GM12873 (cell line): ENCODE data around the gene TMEM14A.

Experiments
- TF ChIP-seq, protein P1 (sequence below): IDR thresholded peaks from 2 replicates; pipeline ENCODE4 v1.5.1; 2012; ENCODE audit warnings: low read depth, mild to moderate bottlenecking, moderate library complexity, low read length, control low read depth; ENCODE audit not compliant: insufficient read depth; ENCODE audit errors: missing control alignments

The TMEM14A gene

DNA sequence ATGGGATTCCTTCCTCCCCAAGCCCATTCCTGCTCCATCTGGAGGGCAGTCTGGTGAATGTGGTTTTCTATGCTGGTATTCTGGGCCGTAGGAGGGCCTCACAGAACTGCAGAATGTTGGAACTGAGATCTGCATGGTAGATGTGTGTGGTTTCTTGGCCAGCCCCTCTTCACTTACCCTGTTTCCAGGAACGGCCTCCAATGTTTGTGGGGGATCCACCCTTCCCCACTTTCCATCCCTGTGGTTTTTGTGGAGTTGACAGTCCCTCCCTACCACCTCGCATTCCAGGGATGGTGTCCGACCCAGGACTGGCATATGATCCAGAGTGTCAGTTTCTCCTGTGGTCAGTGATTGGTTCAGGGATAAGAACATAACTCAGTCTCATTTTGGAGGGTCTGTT is 26.7 kb upstream of the TMEM14A start:
- TF ChIP-seq, protein P1, sequence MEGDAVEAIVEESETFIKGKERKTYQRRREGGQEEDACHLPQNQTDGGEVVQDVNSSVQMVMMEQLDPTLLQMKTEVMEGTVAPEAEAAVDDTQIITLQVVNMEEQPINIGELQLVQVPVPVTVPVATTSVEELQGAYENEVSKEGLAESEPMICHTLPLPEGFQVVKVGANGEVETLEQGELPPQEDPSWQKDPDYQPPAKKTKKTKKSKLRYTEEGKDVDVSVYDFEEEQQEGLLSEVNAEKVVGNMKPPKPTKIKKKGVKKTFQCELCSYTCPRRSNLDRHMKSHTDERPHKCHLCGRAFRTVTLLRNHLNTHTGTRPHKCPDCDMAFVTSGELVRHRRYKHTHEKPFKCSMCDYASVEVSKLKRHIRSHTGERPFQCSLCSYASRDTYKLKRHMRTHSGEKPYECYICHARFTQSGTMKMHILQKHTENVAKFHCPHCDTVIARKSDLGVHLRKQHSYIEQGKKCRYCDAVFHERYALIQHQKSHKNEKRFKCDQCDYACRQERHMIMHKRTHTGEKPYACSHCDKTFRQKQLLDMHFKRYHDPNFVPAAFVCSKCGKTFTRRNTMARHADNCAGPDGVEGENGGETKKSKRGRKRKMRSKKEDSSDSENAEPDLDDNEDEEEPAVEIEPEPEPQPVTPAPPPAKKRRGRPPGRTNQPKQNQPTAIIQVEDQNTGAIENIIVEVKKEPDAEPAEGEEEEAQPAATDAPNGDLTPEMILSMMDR = no peak

DNA sequence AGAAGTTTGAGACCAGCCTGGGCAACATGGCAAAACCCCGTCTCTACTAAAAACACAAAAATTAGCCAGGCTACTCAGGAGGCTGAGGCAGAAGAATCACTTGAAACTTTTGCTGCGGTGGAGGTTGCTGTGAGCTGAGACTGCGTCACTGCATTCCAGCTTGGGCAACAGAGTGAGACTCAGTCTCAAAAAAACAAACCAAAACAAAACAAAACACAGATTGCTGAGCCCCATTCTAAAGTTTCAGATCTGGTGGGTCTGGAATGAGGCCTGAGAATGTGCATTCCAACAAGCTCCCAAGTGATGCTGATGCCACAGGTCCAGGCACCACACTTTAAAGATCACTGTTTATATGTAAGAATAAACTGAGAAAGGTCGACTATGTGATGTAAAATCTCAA is 24.9 kb upstream of the TMEM14A start:
- TF ChIP-seq, protein P1 = no peak

DNA sequence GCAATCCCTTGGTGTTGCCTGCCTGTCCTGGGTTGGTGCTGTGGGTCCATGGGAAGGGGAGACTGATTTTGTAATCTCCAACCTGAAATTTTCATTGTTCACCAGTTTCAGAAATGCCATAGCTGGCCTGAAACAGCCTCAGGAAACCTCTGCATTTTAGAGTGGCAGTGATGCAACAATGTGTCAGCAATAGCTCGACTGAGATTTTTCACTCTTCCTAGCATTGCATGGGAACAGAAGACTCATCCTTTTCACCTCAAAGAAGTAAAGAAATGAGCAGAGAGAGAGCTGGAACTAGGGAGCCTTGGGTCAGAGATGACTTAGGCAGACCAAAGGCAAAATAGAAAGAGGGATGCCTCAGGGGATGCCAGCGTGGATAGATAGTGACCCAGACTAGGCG is 23.7 kb upstream of the TMEM14A start:
- TF ChIP-seq, protein P1 = no peak

DNA sequence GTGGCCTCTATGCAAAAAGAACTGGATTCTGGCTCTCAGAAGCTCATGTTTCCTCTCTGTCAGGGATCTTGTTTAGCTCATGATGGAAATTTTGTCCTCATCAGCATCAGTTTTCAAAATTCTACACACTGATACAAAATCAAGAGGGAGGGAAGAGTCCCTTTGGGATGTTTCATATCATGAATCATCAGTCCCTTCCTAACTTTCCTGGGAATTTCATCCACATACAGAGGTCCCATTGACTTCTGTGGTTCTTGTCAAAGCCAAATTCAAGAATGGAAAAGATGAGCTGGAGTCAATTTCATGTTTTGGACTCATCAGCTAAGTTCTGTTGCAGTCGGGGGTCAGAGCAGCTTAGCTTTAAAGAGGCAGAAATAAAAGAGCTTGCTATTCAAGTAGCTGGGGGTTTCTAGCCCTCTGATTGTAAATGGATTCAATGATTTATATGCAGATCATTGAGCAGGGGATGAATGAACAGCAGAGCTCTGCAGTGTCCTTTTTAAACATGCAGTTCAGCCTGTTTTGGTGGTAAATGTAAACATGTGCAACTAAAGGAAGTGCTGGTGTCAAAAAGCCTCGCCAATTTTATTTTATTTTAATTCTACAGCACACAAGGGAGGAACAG is 21.3 kb upstream of the TMEM14A start:
- TF ChIP-seq, protein P1 = no peak

DNA sequence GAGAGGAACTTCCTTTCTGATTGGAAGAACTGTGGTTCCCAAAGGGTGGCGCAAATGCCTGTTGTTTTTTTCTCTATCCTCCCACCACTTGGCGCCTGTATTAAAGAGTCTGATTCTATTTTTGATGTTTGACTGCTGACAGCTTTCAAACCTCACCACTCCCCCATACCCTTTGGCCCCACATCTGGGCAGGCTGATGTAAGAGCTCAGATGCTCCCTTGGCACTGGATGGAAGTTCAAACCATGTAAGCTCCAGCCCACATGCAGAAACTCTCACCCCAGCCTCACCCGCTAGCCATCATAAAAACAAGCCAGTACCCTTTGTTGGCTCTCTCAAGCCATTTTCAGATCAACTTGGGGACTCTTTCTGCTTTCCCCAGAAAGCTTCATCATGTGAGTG is 20.0 kb upstream of the TMEM14A start:
- TF ChIP-seq, protein P1 = no peak

DNA sequence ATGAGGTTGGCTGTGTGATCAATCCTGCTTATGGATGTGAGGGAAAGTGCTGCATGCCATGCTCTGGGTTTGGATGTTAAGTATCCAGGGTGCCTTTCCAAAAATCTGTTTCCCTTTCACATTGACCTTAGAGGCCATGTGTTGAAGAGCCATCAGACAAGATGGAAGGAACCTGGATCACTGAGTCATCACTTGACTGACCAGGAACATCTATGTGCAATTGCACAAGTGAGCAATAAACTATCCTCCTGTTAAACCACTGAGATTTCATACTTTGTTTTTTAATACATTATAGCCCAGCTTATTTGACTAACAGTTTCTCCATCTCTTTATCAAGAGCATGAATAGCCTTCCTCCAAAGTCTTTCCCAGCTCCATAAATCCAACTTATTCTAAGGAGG is 17.8 kb upstream of the TMEM14A start:
- TF ChIP-seq, protein P1 = no peak

DNA sequence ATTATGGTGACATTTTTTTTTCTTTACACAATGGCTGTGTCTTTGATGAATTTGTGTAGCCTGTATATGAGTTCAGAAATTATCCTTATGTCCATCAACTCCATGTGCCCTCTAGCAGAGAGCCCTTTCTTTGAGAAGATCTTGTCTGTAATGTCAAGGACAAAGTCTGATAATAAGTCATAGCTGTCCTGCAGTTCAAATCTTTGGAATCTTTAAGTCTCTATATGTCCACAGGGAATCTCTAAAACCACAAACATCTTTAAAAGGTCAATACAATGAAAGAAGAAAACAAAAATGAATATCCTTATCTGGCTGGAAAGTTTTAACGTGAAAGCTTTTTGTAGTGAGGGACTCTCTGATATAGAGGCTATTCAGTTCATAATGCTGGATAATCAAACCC is 16.9 kb upstream of the TMEM14A start:
- TF ChIP-seq, protein P1 = no peak
